Measurements from ENCODE around the gene EHF.

The EHF gene

GRCh38 chr11:34627197-34627596 lies 6.3 kb downstream of the EHF start:
- DNase-seq, result no peak

GRCh38 chr11:34629711-34630110 lies 8.8 kb downstream of the EHF start:
- no peak for DNase-seq

- no peak for DNase-seq
These were observed 9.7 kb downstream of the EHF start for GRCh38 chr11:34630544-34630943.

GRCh38 chr11:34631297-34631696 lies 10.4 kb downstream of the EHF start:
- no peak for DNase-seq

GRCh38 chr11:34631737-34632104 lies 10.8 kb downstream of the EHF start:
- DNase-seq, result no peak

- DNase-seq, result no peak
These were observed 11.4 kb downstream of the EHF start for GRCh38 chr11:34632105-34632791.

DNA sequence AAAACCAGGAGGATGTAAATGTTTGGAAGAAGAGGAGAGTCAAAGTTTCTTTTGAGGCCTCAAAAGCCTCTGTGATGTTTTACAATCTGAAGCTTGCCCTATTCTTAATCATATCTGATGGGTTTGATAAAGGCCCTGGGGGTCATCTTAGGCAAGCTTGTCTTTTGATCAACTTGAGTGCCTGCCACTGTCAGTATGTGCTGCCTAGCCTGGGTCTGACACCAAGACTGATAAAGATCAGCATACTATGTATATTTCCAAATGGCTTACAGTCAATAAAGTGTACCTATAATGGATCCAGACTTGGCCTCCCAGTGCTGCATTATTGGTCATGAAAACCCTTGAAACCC lies 12.7 kb downstream of the EHF start:
- DNase-seq, result no peak

DNA sequence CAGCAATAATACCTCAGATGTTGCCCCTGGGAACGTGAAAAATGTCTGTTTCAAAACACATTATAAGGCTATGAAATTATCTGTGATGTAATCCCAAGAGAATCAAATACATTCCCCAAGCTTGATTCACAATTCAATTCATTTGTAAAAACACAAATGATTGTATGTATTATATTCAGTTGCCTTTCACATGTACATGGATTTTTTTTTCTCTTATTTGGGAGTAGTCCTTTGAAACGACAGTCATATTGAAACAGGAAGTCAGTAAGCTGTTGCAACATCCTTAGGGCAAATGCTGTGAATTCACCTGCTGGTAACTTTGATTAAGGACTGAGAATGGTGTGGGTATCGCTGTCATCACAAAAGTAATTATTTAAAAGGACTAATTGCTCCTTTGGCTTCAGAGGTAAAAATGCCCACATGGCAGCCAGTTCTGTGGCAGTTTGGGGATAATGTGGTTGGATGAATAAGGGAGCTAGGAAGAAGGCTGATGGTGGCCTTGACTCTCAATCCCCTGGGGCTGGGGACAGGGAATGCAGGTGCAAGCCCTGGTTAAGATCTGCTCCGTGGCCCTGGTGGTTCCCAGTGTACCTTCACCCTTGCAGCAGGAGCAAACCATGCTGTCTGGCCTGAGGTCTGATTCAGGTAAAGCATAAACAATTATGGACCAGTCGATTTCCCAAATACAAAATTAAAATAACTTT lies 13.2 kb downstream of the EHF start:
- DNase-seq, result no peak

- DNase-seq, result no peak
These were observed 13.8 kb downstream of the EHF start for GRCh38 chr11:34634694-34635062.

DNA sequence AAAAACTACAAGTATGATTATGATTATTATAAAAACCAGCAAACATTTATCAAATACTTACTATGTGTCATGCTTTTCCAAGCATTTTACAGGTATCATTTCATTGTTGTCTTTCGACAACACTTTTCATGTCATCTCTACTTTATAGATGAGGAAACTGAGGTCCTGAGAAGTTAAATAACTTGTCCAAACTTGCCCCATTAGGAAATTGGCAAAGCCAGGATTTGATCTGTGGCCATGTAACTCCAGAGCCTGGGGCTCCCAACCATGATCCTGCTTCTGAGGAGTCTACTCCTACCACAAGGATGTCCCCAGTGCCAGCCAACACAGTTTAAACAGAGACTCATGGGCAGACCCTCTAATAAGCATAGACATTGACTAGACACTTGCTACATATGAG lies 15.2 kb downstream of the EHF start:
- no peak for DNase-seq

GRCh38 chr11:34637303-34637702 lies 16.4 kb downstream of the EHF start:
- no peak for DNase-seq

DNA sequence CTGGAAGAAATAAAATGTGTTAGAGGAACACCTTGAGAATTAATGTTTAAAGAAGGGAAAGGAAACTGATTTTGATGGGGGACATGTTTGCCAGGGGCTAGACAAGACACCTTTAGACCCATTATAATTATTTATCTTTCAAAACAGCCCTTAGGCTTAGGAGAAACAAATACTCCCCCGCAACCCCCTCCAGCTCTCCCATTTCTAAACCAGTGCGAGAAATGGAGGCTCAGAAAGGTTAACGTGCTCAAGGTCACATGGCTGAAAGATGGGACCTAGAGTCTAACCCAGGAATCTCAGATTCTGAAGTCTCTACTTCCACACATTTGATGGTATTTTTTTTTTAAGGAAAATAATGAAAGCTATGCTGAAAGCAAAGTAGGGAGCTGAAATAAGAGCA lies 18.0 kb downstream of the EHF start:
- DNase-seq, result no peak

- DNase-seq, result no peak
These were observed 18.7 kb downstream of the EHF start for GRCh38 chr11:34639545-34639944.

DNA sequence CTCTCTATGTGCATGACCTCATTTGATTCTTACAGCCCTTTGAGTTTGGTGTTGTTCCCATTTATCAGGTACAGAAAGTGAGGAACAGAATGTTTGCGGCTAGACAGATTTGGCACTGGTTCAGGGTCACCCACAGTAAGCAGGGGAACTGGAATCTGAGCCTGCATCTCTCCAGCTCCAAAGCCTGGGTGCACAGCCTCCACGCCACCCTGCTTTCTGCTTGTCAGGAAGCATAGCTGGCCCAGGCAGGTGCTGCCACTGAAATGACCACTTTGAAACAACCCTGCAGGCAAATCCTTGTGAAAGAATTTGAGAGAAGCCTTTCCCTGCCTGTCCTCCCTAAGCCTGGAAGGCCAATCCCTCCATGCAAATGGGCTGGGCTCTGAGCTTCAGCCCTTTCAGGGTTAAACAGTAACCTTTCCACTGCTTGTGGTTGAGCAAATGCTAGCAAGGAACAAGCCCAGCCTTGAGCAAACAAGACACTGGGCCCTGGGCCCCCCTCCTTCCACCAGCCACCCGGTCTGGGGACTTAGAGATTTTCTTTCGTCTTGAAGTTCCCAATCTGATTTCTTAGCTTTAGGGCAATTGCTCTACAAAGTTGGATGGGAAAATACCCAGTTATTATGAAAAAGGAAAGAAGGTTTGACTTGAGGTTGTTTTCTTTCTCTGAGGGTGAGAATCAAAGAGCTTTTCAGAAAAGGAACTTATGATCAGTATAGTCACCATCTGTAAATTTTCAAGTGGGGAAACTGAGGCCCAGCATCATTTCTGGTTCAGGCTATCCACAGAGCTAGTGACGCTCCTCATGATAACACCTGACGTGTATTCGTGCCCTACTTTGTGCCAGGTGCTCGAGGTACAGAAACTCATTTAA lies 19.4 kb downstream of the EHF start:
- no peak for DNase-seq

DNA sequence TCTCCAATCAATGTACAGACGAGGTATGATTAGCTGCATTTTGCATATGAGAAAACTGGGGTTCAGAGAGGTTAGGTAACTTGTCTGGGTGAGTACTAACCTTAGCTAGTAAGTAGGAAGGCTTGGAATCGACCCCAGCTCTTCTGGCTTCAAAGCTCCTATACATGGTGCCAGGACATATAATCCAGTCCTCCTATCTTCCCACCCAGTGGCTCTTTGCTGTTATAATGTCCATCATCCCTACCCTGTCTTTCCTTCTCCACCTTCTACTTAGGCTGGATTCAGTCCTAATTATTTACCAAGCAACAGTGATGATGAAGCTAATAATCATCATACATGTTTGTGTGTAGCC lies 20.0 kb downstream of the EHF start:
- DNase-seq, result no peak

GRCh38 chr11:34641456-34641855 lies 20.6 kb downstream of the EHF start:
- DNase-seq, result no peak

- DNase-seq, result no peak
These were observed 21.2 kb downstream of the EHF start for GRCh38 chr11:34642001-34642554.

DNA sequence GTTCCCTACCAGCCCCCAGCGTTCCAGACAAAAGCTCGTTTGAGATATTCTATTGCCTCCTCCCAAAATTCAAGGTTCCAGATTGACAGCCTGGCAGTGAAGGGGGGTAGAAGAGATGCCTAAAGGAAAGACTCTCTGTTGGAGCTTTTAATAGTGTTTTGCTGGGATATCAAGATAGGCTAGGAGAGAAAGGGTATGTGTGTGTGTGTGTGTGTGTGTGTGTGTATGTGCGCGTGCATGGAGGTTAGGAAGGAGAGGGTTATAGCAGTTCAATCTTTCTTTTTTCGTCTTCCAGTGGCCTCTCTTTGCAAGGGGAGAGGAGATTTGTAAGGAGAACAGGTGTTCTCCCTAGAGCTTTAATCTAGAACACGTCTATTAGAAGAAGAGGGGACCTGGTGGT lies 22.0 kb downstream of the EHF start:
- no peak for DNase-seq

DNA sequence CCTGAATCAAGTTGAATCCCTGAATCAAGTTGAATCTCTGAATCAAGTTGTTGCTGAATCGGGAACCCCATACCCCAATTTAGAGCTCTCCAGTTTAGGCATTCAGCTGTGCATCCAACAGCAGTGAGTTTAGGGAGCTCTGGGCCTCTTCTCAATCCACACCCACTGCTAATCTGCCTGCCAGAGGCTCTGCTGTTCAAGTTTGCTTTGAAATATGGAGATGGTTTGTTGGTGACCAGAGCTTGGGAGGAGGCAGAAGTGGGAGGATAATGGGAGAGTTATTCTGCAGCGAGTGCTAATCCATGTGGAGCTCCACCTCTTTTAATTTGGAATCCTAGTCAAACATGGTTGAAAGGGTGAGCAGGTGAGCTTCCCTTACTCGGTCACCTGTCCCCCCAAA lies 22.4 kb downstream of the EHF start:
- no peak for DNase-seq

- no peak for DNase-seq
These were observed 23.0 kb downstream of the EHF start for GRCh38 chr11:34643846-34644245.

DNA sequence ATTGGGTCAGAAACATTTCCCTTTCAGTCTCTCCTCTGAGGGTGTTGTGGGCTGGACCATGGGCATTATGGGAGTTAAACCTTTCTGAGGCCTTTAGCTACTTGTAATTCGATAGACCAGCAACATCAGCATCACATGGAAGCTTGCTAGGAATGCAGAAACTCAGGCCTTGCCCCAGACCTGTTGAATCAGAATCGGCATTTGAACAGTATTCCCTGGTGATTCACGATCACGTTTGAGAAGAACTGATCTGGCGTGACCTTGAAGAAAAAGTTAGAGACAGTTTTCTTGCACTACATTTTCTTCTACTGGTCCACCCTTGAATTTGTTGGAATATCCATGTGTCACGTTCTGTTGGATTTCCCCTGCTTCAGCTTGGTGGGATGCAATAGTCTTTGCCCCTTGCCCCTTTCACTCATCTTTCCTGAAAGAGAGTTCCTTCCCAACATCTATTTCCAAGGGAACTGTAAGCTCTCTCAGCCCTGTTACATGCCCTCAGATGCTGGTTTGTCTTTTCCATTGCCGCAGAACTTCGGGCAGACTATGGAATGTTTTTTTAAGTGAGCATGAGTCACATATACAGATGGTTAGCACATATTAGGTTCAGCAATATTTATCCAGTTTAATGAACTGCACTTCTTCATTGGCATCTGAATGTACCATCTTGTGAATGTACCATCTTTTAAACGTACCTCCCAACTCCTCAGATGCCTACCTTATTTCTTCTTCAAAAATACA lies 23.9 kb downstream of the EHF start:
- no peak for DNase-seq

DNA sequence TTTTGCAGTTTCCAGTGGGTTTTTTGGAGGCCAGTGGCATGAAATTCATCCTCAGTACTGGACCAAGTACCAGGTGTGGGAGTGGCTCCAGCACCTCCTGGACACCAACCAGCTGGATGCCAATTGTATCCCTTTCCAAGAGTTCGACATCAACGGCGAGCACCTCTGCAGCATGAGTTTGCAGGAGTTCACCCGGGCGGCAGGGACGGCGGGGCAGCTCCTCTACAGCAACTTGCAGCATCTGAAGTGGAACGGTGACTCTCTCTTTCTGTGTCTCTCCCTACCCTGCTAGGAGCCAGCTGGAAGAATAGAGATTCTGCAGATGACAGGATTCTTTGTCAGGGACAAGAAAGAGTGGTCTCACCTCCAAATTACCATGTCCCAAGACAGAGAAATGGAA lies 25.5 kb downstream of the EHF start:
- no peak for DNase-seq

DNA sequence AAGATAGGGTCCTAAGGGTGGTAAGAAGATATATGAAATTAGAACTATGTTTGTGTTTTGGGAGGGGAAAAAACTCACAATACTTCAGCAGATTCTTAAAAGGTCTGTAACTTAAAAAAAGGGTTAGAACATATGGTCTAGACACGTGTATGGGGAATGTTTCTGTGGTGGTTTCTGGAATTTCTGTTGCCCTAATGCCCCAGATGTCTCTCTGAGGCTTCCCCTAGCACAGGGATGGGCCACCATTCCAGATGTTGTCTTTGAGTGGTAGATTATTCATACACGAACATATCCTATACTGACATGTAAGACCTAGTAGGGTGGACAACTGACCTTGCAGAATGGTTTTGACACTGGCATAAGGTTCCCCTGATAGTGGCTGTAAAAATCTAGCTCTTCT lies 26.2 kb downstream of the EHF start:
- DNase-seq, result no peak

All from NCI-H187 treated with DMSO at 0.1 percent for 48 hours (cell line).